ENCODE data around the gene MPPE1. TPM values are rescaled to one million over a fixed set of nuclear protein-coding genes. Genes with fewer than 3 reads are reported as not detected.

MPPE1 gene, protein sequence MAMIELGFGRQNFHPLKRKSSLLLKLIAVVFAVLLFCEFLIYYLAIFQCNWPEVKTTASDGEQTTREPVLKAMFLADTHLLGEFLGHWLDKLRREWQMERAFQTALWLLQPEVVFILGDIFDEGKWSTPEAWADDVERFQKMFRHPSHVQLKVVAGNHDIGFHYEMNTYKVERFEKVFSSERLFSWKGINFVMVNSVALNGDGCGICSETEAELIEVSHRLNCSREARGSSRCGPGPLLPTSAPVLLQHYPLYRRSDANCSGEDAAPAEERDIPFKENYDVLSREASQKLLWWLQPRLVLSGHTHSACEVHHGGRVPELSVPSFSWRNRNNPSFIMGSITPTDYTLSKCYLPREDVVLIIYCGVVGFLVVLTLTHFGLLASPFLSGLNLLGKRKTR
- 14.2 and 40.8 TPM in 2 replicates for total RNA-seq

DNA sequence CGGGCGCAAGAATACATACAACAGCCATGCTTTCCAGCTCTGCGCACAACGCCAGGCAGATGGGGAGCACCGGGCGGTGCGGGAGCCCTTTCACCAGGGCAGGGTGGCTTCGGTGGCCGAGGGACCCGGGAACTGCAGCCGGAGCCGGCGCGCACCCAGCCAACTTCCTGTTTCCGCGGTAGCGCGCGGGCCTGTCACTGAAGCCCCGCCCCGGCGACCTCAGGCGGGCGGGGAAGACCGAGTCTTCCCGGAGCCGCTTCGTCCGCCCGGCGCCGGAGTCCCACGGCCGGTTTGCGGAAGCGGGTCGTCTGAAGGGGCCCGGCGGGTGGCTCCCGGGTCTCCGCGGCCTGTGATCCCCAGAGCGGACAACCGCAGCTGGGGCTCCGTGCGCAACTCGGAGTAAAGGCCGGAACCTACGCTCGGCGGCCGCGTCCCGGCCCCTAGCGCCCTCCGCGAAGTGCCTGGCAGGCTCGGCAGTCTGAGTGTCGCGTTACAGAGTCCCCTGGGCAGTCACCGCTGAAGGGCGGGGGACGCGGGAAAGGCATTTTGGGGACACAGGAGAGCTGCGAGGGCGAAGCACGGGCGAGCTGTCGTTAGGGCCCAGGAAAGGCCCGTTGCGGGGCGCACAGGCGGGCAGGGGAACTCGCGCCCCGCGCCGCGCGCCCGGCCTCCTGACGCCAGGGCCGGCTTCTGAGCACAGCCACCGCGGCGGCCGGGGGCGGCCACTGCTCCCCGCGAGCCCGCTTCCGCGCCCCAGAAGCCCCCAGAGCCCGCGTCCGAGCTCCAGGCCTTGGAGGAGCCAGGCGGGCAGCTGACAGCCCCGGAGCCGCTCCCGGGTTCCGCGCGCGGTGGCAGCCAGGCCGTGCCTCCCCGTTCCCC lies at the start of gene MPPE1:
Gene MPPE1, minus strand, starts transcription at position 136 of the 879 bp plus-strand sequence. CDS start 11,053 bp downstream, outside the sequence.

DNA sequence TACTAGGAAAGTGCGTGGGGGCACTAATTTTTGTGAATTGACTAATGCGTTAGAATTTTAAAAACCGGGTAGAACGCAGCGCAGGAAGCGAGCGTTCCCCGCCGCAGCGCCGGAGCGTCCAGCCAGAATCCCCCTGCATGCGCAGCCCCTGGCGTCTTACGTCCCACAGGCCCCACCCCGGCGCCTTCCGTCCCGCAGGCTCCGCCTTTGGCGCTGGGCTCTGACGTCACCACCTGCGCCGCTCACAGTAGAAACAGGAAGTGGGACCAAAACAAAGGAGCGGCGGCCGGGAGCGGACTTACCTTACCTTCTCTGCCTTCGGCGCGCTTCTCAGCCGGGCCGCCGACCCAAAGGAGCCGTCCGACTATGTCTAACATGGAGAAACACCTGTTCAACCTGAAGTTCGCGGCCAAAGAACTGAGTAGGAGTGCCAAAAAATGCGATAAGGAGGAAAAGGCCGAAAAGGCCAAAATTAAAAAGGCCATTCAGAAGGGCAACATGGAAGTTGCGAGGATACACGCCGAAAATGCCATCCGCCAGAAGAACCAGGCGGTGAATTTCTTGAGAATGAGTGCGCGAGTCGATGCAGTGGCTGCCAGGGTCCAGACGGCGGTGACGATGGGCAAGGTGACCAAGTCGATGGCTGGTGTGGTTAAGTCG lies 56.8 kb downstream of the MPPE1 start, which contains the start of gene CHMP1B:
Gene CHMP1B, plus strand, starts transcription at position 268 of the 660 bp plus-strand sequence. Its CDS starts 99 bp downstream, at position 367.

Other genes starting within 250 kb of the MPPE1 start
- 0.26 and 1.8 TPM in 2 replicates for gene GNAL, start 219.1 kb downstream of the MPPE1 start, total RNA-seq
- gene CHMP1B, start 56.9 kb downstream of the MPPE1 start, total RNA-seq = 36.8 and 96.3 TPM in 2 replicates
- gene IMPA2, start 73.2 kb upstream of the MPPE1 start, total RNA-seq = 9.2 and 18.5 TPM in 2 replicates
- not detected in 2 replicates for gene ANKRD62, start 185.5 kb upstream of the MPPE1 start, total RNA-seq